Stimulated activated CD4-positive, alpha-beta T cell treated with anti-CD3 and anti-CD28 coated beads, Interleukin-1b, Interleukin-23, amount 100 ng/mL, for 1 hour (primary cell): ENCODE results near the gene TENT4B.
"Not testable (repeated sequence)": the region's sequence is repeated elsewhere in the genome, so short reads cannot be mapped to it uniquely, and the experiment has no call there.

Experiments used
- DNase-seq, 2 donors: peaks; one replicate each; pipeline ENCODE4 v3.0.0-alpha.2; 2020; ENCODE audit warnings: low read depth in 2 of 2

Gene TENT4B

DNA sequence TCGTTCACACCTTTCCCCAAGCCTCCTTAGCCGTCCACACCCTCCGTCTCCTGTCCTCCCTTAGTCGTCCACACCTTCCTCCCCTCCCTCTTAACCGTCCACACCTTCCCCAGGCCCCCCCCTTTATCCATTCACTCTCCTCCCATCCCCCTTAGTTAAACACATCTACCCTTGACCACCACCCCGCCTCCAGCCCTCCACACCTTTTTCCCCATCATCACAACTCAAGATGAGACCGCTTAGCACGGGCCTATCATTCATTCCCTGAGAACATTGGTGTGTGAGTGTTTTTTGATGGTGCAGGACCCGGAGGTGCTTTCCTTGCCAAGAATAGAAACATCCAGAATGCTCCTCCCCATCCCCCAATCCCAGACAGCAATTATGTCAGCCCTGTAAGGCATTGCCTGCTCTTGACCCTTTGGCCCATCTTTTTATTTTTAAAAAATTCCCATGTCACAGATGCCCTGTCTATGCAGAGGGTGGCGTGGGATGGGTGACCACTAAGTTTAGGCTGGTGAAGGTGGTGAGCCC lies 1.4 kb downstream of the TENT4B start:
- no peak for DNase-seq

- no peak for DNase-seq
These were observed 2.8 kb downstream of the TENT4B start for GRCh38 chr16:50155925-50156324.

DNA sequence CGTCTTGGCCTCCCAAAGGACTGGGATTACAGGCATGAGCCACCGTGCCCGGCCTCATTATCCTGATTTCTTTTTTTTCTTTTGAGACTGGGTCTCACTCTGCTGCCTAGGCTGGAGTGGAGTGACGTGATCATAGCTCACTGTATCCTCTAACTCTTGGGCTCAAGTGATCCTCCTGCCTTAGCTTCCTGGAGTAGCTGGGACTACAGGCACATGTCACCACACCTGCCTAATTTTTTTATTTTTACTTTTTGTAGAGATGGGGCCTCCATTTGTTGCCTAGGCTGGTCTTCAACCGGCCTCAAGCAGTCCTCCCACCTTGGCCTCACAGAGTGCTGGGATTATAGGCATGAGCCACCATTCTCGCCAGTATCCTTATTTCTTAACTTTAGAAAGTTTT lies 3.5 kb downstream of the TENT4B start:
- no peak for DNase-seq

- DNase-seq = no peak
These were observed 7.5 kb downstream of the TENT4B start for GRCh38 chr16:50160495-50161164.

- DNase-seq = no peak
These were observed 8.8 kb downstream of the TENT4B start for GRCh38 chr16:50161950-50162349.

DNA sequence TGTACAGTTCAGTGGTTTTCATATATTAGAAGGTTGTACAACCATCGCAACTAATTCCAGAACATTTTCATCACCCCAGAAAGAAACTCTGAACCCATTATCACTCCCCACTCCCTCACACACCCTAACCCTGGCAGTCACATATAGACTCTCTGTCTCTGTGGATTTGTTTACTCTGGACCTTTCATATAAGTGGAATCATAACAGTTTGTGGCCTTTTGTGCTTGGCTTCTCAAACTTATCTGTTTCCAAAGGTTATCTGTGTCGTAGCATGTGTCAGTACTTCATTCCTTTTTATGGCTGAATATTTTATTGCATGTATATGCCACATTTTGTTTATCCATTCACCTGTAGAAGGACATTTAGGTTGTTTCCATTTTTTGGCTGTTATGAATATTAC lies 12.4 kb downstream of the TENT4B start:
- DNase-seq = no peak

DNA sequence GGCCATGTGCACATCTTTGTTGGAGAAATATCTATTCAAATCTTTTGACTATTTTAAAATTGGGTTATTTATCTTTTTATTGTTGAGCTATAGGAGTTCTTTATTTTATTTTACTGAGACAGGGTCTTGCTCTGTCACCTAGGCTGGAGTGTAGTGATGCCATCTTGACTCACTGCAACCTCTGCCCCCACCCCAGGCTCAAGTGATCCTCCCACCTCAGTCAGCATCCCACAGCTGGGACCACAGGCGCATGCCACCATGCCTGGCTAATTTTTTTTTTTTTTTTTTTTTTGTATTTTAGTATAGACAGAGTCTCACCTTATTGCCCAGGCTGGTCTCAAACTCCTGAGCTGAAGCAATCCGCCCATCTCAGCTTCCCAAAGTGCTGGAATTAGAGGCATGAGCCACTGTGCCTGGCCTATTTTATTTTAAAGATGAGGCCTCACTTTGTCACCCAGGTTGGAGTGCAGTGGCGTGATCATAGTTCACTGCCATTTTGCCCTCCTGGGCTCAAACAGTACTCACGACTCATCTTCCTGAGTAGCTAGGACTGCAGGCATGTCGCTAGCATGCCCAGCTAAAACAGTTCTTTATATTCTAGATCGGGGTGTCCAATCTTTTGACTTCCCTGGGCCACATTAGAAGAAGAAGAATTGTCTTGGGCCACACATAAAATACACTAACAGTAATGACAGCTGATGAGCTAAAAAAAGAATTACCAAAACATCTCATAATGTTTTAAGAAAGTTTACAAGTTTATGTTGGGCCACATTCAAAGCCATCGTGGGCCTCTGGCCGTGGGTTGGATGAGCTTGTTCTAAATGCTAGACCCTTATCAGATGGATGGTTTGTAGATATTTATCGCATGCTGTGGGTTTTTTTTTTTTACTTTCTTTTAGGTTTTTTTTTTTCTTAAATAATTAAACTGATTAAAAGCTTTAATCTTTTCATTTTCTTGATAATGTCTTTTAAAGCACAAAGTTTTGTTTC lies 13.7 kb downstream of the TENT4B start:
- no peak for DNase-seq

- no peak for DNase-seq
These were observed 14.4 kb downstream of the TENT4B start for GRCh38 chr16:50167556-50167955.

- no peak for DNase-seq
These were observed 16.5 kb downstream of the TENT4B start for GRCh38 chr16:50169555-50170096.

- DNase-seq = not testable (repeated sequence)
These were observed 18.7 kb downstream of the TENT4B start for GRCh38 chr16:50171773-50172172.

- DNase-seq = no peak
These were observed 19.3 kb downstream of the TENT4B start for GRCh38 chr16:50172195-50172922.

DNA sequence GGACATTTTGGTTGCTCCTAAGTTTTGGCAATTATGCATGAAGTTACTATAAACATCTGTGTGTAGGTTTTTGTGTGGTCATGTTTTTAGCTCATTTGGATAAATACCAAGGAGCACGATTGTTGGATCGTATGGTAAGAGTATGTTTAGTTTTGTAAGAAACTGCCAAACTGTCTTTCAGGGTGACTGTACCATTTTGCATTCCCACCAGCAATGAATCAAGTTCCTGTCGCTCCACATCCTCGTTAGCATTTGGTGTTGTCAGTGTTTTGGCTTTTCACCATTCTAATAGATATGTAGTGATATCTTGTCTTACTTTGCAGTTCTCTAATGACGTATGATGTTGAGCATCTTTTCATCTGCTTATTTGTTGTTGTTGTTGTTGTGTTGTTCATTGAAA lies 20.2 kb downstream of the TENT4B start:
- DNase-seq = no peak

- no peak for DNase-seq
These were observed 25.4 kb downstream of the TENT4B start for GRCh38 chr16:50178491-50178941.

GRCh38 chr16:50182441-50182840 lies 29.3 kb downstream of the TENT4B start:
- DNase-seq = no peak

- DNase-seq = no peak
These were observed 30.2 kb downstream of the TENT4B start for GRCh38 chr16:50183316-50183715.

DNA sequence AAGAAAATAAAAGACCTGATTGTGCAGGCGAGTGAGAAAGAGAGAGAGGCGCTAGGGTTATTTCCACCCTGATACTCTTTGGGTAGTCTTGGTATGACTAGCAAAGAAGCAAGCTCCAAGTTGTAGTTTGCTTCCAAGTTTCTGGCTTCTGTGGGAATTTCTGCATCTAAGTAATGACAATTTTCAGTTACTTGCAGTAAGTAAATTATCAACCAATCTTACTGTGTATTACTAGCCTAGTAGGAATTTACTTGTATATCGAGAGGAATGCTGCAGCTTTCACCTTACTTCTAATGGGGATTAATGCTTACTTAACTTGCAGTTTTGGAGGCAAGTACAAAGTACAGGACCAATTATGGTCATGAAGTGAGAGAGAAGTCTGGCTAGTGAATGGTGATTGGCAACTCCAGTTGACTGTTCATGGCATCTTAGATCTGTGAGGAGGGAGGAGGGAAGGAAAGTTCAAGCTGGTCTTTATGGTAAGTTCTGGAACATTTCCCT lies 31.9 kb downstream of the TENT4B start:
- DNase-seq = no peak

DNA sequence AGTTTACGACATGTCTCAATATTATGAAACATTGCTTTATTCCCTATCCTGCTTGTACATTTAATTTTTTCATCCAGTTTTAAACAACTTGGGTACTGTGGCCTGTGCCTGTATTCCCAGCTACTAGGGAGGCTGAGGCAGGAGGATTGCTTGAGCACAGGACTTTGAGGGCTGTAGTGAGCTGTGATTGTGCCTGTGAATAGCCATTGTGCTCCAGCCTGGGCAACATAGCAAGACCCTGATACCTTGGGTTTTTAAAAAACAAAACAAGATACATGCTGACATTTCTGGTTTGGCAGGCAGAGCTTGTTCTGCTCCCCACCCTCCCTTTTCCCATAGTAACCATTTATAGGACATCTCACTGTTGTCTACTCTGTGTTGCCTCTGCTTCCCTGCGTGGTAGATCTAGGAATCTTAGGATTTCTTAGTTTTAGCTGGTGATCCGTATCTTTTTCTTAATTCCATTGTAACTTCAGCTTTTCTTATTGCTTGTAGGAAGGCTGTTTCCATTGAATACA lies 35.6 kb downstream of the TENT4B start:
- no peak for DNase-seq

GRCh38 chr16:50190292-50190691 lies 37.2 kb downstream of the TENT4B start:
- DNase-seq = no peak

DNA sequence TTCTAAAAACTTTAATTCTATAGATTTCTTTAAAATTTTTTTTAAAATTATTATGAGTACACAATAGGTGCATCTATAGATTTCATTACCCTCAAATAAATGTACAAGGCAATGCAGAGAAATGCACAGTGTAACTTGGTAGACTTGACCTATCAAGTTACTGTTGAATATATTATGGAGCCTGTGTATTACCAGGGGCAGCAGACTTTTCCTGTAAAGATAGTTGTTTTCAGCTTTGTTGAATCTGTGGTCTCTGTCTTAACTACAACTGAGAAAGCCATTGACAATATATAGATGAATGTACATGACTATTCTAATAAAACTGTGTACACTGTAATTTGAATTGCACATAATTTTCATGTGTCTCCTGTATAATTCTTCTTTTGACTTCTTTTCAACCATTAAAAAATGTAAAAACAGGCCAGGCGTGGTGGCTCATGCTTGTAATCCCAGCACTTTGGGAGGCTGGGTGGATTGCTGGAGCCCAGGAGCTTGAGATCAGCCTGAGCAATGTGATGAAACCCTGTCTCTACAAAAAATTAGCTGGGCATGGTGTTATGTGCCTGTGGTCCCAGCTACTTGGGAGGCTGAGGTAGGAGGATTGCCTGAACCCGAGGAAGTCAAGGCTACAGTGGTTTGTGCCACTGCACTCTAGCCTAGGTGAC lies 39.4 kb downstream of the TENT4B start:
- DNase-seq = no peak

GRCh38 chr16:50193594-50193993 lies 40.5 kb downstream of the TENT4B start:
- no peak for DNase-seq

DNA sequence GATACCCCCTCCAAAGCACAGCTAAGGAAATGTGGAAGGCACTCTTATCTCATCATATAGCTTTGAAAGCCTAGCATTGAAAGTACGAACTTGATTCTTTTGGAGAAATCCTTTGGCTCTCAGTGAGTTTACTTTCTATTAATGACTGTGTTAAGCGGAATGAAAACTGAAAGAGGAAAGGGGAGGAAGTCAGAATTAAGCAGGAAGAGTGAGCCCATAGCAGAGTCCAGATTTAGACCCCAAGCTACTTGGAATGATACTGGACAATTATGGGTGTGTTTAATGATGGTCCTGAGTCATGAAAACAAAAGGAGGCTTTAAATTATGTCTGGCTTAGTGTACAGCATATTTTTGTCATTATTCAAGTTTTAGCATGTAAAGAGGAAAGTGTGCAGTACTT lies 42.2 kb downstream of the TENT4B start:
- no peak for DNase-seq
